ENCODE results near the gene RASL12.

Gene RASL12

DNA sequence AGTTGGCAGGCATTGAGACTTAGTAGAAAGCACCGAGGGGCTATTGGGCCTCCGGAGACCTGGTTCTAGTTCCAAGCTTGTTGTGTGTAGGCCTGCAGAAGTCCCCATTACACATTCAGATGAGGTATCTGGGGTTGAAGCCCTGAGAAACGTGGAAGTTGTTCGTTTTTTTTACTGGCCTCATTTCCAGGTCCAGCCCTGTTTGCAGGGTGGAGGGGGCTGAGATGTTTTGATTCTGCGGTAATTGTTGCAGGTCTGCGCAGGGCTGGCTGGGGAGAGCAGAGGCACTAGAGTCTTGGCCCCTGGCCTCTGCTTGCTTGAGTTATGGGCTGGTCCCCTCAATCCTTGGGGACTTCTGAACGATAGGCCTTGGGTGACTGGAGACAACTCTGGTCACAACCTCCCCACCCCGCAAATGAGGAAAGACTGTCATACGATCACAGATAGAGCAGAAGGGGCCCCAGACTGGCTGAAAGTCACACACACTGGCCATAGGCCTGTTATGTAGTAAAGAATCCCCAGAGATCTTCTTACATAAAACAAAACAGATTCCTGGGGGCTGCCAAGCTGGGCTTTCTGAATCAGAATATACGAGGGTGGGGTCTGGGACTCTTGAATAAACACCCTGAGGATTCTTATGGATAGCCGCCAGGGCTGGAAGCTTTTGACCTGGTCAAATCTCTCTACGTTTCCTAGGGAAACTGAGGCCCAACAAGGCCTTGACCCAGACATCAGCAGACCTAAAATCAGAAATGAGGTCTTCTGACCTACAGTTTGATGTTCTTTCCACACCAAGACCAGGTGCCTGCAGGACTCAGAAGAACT lies 24.4 kb upstream of the RASL12 start:
- H3K27ac ChIP-seq = peak overlapping the region; percentile 76 to 94
- no peak overlapping the region for H3K4me3 ChIP-seq
- no peak for TF ChIP-seq CTCF (IDR thresholded peaks at IDR 0.05)
- DNase-seq (ENCODE audit: low spot score) = peak; percentile 59

- DNase-seq (ENCODE audit: low spot score) = no peak
These were observed 21.5 kb upstream of the RASL12 start for GRCh38 chr15:65089206-65089824.

GRCh38 chr15:65088643-65089021 lies 20.8 kb upstream of the RASL12 start:
- DNase-seq (ENCODE audit: low spot score) = no peak
- peak overlapping the region; percentile 70 to 94 for H3K27ac ChIP-seq
- no peak overlapping the region for H3K4me3 ChIP-seq
- no peak for TF ChIP-seq CTCF (IDR thresholded peaks at IDR 0.05)

More at GRCh38 chr15:65089206-65089824, 21.5 kb upstream of the RASL12 start:
- H3K27ac ChIP-seq = peak overlapping the region; percentile 70 to 94
- H3K4me3 ChIP-seq = no peak overlapping the region
- no peak for TF ChIP-seq CTCF (IDR thresholded peaks at IDR 0.05)

- peak overlapping the region; percentile 70 to 94 for H3K27ac ChIP-seq
- H3K4me3 ChIP-seq = no peak overlapping the region
- TF ChIP-seq CTCF (IDR thresholded peaks at IDR 0.05) = no peak
- peak; percentile 97 for DNase-seq (ENCODE audit: low spot score)
These were observed 20.3 kb upstream of the RASL12 start for GRCh38 chr15:65087873-65088642.

- H3K27ac ChIP-seq = peak overlapping the region; percentile 70 to 94
- DNase-seq (ENCODE audit: low spot score) = no peak
- no peak for TF ChIP-seq CTCF (IDR thresholded peaks at IDR 0.05)
These were observed 19.6 kb upstream of the RASL12 start for GRCh38 chr15:65087411-65087810.

GRCh38 chr15:65086680-65087111 lies 18.9 kb upstream of the RASL12 start:
- no peak for DNase-seq (ENCODE audit: low spot score)
- Histone ChIP-seq H3K27ac (peak overlapping the region; percentile 70 to 94), H3K4me3 (no peak overlapping the region)
- no peak for TF ChIP-seq CTCF (IDR thresholded peaks at IDR 0.05)

More at GRCh38 chr15:65087411-65087810, 19.6 kb upstream of the RASL12 start:
- no peak overlapping the region for H3K4me3 ChIP-seq

Data from coronary artery (tissue), 2 donors.